ENCODE measurements around the gene MND1.
"Not testable (repeated sequence)": the region's sequence is repeated elsewhere in the genome, so short reads cannot be mapped to it uniquely, and the experiment has no call there.

MND1 gene

DNA sequence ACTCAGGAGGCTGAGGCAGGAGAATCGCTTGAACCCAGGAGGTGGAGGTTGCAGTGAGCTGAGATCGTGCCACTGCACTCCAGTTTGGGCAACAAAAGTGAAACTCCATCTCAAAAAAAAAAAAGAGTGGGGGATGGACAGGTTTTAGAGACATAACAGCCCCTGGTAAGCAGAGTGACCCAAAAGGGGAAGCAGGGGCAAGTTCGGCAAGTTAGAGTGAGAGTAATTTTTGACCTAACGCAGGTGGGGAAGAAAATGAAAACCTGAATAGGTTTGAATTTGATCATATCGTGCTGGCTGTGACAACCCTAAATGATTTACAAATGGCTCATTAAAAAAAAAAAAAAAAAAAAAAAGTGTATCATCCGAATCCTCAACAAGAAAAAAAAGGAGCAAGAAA, 96.0 kb downstream of the MND1 start:
- peak; percentile 30 for DNase-seq (ENCODE audit: low spot score)

DNA sequence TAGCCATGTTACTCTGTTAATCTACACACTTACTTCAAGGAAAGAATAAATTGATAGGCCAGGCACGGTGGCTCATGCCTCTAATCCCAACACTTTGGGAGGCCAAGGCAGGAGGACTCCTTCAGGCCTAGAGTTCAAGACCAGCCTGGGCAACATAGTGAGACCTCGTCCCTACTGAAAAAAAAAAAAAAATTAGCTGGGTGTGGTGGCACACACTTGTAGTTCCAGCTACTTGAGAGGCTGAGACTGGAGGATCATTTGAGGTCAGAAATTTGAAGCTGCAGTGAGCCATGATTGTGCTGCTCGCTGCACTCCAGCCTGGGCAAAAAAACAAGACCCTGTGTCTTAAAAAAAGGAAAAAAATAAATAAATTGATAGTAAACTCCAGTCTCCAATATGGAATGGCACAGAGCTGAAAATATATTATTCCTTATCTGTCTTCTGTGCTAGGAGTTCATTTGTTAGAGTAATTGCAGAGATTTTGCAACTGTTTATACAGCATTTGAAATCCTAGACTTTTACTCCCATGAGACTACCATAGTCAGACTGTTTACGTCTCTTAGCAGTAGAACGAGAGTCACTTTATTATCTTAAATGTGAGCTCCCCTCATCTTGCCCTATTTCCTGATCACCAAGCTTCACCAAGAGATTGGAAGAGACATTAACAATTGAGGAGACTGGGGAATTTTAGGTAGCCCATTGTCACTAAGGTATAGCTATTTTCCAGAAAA, 102.9 kb downstream of the MND1 start:
- DNase-seq (ENCODE audit: low spot score): no peak

DNA sequence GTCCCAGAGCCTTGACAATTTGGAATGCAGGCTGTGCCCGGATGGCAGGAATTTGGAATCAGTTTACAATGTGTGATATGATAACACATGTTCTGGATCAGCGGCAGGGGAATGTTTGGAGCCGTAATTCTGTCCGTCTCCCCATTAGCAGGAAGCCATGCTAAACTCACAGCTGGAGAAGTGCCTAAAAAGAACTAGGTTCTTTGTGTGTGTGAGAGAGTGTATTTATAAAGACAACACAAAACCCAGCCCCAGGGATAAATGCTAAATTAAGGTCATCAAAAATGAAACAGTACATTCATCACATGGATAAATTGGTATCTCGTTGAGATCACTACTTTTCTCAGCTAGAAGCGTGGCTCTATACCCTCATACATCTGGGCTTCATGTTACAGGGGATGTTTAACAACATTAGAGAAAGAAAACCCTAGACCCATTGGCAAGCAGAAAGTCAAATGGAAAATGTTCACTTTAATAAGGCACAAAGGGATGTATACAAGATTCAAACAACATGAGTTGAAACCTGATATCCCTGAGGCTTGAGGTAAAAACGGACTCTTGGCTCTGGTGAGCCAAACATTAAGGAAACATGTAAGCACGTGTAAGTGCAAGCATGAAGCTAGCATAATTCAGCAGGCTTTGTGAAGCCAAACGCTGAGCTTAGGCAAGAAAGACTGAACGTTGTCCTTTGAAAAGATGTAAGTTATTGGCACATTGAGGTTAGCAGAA, 103.7 kb downstream of the MND1 start:
- no peak for DNase-seq (ENCODE audit: low spot score)

DNA sequence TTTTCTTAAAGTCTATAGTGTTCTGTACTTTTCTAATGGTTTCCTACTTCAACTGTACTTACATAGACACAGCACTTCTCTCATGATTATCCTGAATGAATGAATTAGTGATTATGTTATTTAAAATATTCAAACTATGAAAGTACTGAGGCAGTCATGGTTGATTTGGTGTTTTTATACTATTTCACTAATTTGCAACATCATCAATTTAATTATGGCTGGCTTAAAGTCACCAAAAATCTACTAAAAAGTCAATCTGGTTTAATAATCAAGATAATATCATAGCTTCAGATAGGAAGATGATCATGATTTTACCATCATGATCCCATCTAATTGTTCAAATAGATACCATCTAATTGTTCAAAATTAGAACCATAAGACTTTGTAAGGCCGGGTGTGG, 104.8 kb downstream of the MND1 start:
- DNase-seq (ENCODE audit: low spot score): no peak

DNA sequence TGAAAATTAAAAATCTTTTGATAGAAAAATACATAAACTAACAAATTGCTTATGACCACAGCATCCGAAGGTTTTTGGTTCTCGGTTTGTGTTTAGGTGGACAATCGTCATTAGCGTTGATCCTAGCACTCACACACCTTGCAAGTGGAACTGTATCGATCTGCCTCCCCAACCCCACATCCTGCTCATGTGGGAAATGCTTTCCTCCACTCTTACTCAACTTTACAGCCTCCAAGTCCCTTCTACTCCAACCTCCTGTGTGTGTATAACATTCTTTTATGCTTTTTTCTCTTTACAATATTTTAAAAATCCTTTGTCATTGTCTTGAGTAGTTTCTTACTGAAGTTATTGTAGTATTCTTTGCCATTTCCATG, 106.0 kb downstream of the MND1 start:
- DNase-seq (ENCODE audit: low spot score): no peak

DNA sequence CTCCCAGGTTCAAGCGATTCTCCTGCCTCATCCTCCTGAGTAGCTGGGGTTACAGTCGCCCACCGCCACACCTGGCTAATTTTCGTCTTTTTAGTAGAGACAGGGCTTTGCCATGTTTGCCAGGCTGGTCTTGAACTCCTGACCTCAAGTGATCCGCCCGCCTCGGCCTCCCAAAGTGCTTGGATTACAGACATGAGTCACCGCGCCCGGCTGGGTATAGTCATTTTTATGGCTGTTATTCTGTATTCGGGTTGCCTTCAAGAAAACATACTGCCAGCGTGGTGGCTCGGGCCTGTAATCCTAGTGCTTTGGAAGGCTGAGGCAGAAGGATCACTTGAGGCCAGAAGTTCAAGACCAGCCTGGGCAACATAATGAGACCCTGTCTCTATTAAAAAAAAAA, 106.7 kb downstream of the MND1 start:
- DNase-seq (ENCODE audit: low spot score): not testable (repeated sequence)

DNA sequence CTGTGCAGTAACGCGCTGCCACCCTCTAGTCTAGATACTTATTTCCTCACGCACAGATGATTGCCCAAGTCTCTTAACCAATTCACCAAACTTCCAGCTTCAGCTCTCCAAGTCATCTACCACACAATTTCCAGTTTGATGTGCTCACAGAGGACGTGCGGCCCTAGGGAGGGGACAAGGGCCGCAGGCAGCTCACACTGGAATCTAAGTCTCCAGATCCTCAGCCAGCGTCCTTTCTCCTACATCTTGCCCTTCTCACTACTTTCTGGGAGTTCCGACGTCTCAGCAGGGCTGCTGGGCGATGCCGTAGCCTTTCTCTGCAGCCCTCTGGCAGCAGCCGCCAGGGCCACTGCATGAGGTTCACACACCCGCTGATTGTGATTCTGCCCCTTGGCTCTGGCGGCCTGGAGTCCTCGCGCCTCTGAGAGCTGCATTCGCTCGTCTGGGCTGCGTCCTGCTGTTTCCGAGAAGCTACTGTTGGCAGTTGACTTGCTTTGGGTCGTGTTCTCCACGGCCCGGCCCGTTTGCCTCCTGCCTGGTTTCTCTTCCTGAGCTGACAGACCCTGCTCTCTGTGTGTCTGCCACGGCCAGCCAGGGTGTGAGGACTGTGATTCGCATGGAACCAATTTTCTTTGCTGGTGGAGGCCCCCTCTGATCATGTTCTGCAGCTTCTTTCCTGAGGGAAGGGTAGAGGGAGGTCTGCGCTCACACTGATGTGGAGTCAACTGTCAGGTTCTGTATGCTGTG, 107.6 kb downstream of the MND1 start:
- DNase-seq (ENCODE audit: low spot score): no peak

DNA sequence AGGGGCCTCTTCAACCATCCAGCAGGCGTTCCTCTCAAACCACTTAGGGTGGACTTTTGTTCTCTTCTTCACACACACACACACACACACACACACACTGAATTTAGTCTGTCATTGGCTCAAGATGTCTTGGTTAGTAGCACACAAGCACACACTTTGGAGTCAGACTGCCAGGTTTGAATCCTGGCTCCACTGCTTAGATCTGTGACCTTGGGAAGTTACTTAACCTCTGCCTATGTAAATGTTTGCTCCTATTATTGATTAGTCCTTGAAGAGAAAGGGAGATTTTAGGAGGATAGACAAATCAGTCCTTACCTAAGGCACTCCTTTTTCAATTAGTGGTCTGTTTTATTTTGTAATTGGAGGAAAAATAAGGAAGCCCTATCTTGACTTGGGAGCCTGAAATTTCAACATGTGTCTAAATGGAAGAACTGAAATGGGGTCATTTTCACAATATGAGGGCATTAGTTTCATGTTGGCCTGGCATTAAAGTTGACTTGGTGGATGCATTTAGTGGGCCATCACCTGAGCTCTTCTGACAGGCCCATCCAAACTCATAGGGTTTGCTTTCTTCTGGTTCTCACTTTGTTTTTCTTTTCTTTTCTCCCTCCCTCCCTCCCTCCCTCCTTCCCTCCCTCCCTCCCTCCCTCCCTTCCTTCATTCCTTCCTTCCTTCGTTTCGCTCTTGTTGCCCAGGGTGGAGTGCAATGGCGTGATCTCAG, 108.3 kb downstream of the MND1 start:
- DNase-seq (ENCODE audit: low spot score): no peak

DNA sequence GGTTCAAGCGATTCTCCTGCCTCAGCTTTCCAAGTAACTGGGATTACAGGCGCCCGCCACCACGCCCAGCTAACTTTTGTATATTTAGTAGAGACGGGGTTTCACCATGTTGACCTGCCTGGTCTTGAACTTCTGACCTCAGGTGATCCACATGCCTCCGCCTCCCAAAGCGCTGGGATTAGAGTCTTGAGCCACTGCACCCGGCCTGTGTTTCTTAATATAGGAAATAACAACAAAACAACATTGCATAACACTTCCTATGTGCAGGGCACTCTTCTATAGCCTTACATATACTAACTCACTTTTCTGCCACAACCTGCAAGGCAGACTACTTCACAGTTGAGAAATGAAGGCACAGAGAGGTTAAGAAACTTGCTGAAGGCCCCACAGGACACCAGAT, 108.9 kb downstream of the MND1 start:
- no peak for DNase-seq (ENCODE audit: low spot score)

DNA sequence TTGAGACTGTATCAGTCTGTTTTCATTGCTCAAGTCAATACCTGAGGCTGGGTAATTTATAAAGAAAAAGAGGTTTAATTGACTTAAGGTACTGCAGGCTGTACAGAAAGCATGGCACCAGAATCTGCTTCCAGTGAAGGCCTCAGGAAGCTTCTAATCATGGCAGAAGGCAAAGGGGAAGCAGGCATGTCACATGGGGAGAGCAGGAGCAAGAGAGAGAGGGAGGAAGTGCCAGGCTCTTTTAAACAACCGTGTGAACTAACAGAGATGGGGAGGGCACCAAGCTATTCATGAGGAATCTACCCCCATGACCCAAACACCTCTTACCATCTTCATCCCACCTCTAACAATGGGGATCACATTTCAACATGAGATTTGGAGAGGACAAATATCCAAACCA, 114.5 kb downstream of the MND1 start:
- DNase-seq (ENCODE audit: low spot score): no peak

DNA sequence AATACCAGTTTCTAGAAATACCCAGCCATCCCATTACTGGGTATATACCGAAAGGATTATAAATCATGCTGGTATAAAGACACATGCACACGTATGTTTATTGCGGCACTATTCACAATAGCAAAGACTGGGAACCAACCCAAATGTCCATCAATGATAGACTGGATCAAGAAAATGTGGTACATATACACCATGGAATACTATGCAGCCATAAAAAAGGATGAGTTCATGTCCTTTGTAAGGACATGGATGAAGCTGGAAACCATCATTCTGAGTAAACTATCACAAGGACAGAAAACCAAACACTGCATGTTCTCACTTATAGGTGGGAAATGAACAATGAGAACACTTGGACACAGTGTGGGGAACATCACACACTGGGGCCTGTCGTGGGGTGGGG, 117.1 kb downstream of the MND1 start:
- not testable (repeated sequence) for DNase-seq (ENCODE audit: low spot score)

DNA sequence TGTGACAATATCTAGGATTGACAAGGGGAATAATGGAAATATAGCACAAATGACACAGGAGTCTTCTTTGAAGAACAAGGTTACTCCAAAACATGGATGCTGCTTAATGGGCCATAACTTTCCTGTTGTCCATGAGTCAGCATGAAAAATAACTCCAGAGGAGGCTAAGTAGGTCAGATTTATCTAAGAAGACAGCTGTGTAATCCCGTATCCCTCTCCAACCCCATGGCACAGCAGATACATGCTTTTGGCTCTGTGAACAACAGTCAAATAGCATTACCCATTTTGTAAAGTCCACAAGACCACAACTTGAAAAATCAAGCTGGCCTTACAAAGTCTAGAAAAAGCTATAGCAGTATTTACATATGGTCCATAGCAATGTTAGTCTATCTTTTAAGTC, 119.6 kb downstream of the MND1 start:
- no peak for DNase-seq (ENCODE audit: low spot score)
